OCI-LY1 (cell line): ENCODE results near the gene TBL1X.
A peak's percentile ranks its signal among the peaks of the same experiment; 100 is the strongest.
"Not testable (repeated sequence)": the region's sequence is repeated elsewhere in the genome, so short reads cannot be mapped to it uniquely, and the experiment has no call there.

ENCODE experiments used
- H2AFZ ChIP-seq: fragments of 200-600 bp; sonication (generic), shearing (Covaris generic); 2 replicates; pipeline ENCODE4 v1.6.0; 2014; ENCODE audit warnings: antibody characterized with exemption, mild to moderate bottlenecking, low read length
- H3F3A ChIP-seq: fragments of 200-600 bp; sonication (generic), shearing (Covaris generic); 2 replicates; pipeline ENCODE4 v1.6.0; 2014; ENCODE audit warnings: mild to moderate bottlenecking, antibody characterized with exemption, low read length, moderate library complexity; ENCODE audit not compliant: insufficient read depth
- H3K27ac ChIP-seq: fragments of 200-600 bp; sonication (generic); 2 replicates; pipeline ENCODE4 v1.5.1; 2014; ENCODE audit warnings: low read length, mixed run types, mild to moderate bottlenecking, low read depth; ENCODE audit not compliant: poor library complexity, severe bottlenecking
- H3K27me3 ChIP-seq: fragments of 200-600 bp; sonication (generic); 2 replicates; pipeline ENCODE4 v1.6.0; 2014; ENCODE audit warnings: antibody characterized with exemption, mild to moderate bottlenecking, low read length, moderate library complexity; ENCODE audit not compliant: insufficient read depth
- H3K36me3 ChIP-seq: fragments of 200-600 bp; sonication (generic); 2 replicates; pipeline ENCODE4 v1.6.1; 2014; ENCODE audit warnings: mild to moderate bottlenecking, antibody characterized with exemption, low read length, moderate library complexity, mixed read lengths; ENCODE audit not compliant: insufficient read depth
- H3K4me1 ChIP-seq: fragments of 200-600 bp; sonication (generic); 2 replicates; pipeline ENCODE4 v1.5.1; 2014; ENCODE audit warnings: mild to moderate bottlenecking, low read length, moderate library complexity; ENCODE audit not compliant: insufficient read depth, severe bottlenecking
- H3K4me2 ChIP-seq: fragments of 200-600 bp; sonication (generic), shearing (Covaris generic); 2 replicates; pipeline ENCODE4 v1.6.1; 2014; ENCODE audit warnings: low read length
- H3K4me3 ChIP-seq: fragments of 200-600 bp; sonication (generic); 2 replicates; pipeline ENCODE4 v1.5.1; 2014; ENCODE audit warnings: low read length, low read depth, mild to moderate bottlenecking, mixed read lengths; ENCODE audit not compliant: poor library complexity, severe bottlenecking
- H3K79me2 ChIP-seq: fragments of 200-600 bp; shearing (Covaris generic); 2 replicates; pipeline ENCODE4 v1.6.1; 2016; ENCODE audit warnings: mixed run types, low read length, mixed read lengths; ENCODE audit not compliant: insufficient read depth
- H3K9ac ChIP-seq: fragments of 200-600 bp; sonication (generic), shearing (Covaris generic); 2 replicates; pipeline ENCODE4 v1.6.1; 2014; ENCODE audit warnings: mild to moderate bottlenecking, low read length, mixed read lengths
- H3K9me2 ChIP-seq: fragments of 200-600 bp; sonication (generic), shearing (Covaris generic); 2 replicates; pipeline ENCODE4 v1.6.1; 2014; ENCODE audit warnings: low read depth, mild to moderate bottlenecking, low read length, mixed read lengths
- H3K9me3 ChIP-seq: fragments of 200-600 bp; shearing (Covaris generic); 2 replicates; pipeline ENCODE4 v1.6.1; 2014; ENCODE audit warnings: low read length, mixed read lengths
- H4K20me1 ChIP-seq: fragments of 200-600 bp; sonication (generic), shearing (Covaris generic); 2 replicates; pipeline ENCODE4 v1.6.0; 2016; ENCODE audit warnings: mild to moderate bottlenecking, low read length; ENCODE audit not compliant: insufficient read depth
- CTCF ChIP-seq: fragments of 200-600 bp; sonication (generic), shearing (Covaris generic); IDR thresholded peaks from 2 replicates; pipeline ENCODE4 v1.5.1; 2017; ENCODE audit warnings: mild to moderate bottlenecking, antibody characterized with exemption, low read length, moderate library complexity, mixed read lengths
- EZH2 ChIP-seq: fragments of 200-600 bp; sonication (generic), shearing (Covaris generic); IDR thresholded peaks from 2 replicates; pipeline ENCODE4 v1.8.0; 2017; ENCODE audit warnings: borderline replicate concordance, mixed run types, mild to moderate bottlenecking, antibody characterized with exemption, low read length, moderate library complexity, mixed read lengths

Gene TBL1X

DNA sequence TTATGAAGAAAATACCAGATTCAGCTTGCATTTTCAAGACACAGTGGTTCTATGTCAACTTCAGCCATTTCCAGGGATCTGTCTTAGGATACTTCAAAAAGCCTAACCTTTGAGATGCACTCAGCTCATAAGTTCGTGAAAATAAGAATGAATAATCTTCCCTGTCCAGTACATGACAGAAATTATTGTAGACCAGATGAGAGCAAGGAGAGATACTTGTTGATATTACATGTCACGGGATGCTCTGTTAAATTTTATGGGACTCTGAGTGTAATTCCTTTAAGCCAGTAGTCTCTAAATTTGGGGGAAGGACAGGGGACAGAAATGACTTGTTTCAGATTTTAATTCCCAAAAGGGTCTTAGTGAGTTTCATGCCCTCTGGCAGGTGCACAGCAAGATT, 8.8 kb downstream of the TBL1X start:
- H2AFZ ChIP-seq, result no peak overlapping the region
- no peaks in the 10 kb centered on the region for H4K20me1 ChIP-seq
- no peak overlapping the region for H3K9ac ChIP-seq
- H3K4me1 ChIP-seq, result peaks cover 24% of the 10 kb centered on the region
- peaks cover 45% of the 10 kb centered on the region for H3K36me3 ChIP-seq
- no peaks in the 10 kb centered on the region for H3K9me2 ChIP-seq
- H3K4me2 ChIP-seq, result no peak overlapping the region
- H3K79me2 ChIP-seq, result peaks cover 54% of the 10 kb centered on the region
- TF ChIP-seq EZH2 (no peak), CTCF (no peak)
- H3K27ac ChIP-seq, result no peak overlapping the region
- H3F3A ChIP-seq, result no peaks in the 10 kb centered on the region
- H3K27me3 ChIP-seq, result no peaks in the 10 kb centered on the region
- no peaks in the 10 kb centered on the region for H3K9me3 ChIP-seq
- H3K4me3 ChIP-seq, result no peak overlapping the region

- peaks cover 24% of the 10 kb centered on the region for H3K4me1 ChIP-seq
- H3F3A ChIP-seq, H3K4me2 ChIP-seq, H3K4me3 ChIP-seq, H3K27me3 ChIP-seq, H3K9me2 ChIP-seq, H4K20me1 ChIP-seq, H3K9ac ChIP-seq, H3K9me3 ChIP-seq, H2AFZ ChIP-seq: not testable (repeated sequence)
- peaks cover 47% of the 10 kb centered on the region for H3K79me2 ChIP-seq
- peak overlapping the region; percentile 30 for H3K27ac ChIP-seq
- peaks cover 50% of the 10 kb centered on the region for H3K36me3 ChIP-seq
Measured at GRCh38 chrX:9475417-9475816, 10.6 kb downstream of the TBL1X start.

DNA sequence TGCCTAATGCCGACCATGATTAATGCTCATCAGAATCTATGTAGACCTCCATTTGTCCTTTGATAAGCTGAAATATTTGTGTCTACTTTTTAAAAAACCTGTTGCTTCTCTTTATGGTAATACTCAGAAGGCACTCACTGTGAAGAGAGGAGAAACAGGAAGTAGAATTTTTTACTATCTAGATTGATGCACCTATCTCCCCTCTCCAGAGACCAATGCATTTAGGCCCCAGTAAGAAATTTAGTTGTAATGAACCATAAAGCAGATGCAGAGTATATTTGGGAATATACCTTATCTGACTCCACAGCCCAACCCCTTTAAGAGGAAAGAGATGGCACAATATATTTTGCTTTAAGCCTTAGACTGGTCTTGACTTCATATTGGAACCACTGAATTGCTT, 11.1 kb downstream of the TBL1X start:
- Histone ChIP-seq H3K79me2 (peaks cover 52% of the 10 kb centered on the region), H3K4me2 (no peak overlapping the region), H3K27ac (peak overlapping the region; percentile 30), H3K36me3 (peaks cover 51% of the 10 kb centered on the region), H3K9me3 (no peaks in the 10 kb centered on the region), H3K4me3 (no peak overlapping the region), H3K4me1 (peaks cover 24% of the 10 kb centered on the region), H3K9me2 (no peaks in the 10 kb centered on the region), H3K9ac (no peak overlapping the region), H2AFZ (no peak overlapping the region), H4K20me1 (no peaks in the 10 kb centered on the region), H3K27me3 (no peaks in the 10 kb centered on the region), H3F3A (no peaks in the 10 kb centered on the region)
- TF ChIP-seq EZH2, result no peak
- TF ChIP-seq CTCF, result no peak

DNA sequence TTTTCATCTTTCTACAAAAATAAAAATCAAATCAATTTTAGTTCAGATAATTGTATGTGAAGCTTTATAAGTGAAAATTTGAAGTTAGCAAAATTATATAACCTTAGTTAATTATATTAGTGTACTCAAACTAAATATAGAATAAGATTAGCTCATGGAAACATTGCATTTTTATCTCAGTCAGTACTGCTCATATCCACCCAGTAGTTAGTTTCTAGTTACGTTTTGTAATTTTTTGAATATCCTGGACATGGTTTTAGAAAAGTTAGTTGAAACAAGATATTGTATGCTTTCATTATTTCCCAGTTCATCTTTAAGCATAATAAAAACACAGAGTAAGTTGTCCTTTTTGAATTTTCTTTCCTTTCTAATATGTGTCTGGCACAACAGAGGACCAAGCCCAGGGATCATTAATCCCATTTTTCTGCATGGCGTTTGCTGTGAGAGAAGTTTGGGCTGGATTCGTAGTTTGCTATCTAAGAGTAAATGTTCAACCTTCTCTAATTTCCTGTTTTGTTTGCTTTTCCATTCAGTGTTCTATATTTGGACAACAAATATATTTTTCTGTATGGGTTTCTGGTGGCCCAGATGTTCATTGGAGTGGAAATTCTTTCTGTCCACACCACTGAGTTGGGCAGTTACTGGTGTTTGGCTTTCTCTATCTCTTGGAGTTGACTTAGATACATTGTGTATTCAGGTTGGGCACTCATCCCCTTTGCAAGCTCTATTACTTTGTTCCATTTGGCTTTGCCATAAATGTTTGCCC, 12.1 kb downstream of the TBL1X start:
- Histone ChIP-seq H3K4me1 (peaks cover 34% of the 10 kb centered on the region), H3K79me2 (peaks cover 54% of the 10 kb centered on the region), H4K20me1 (no peaks in the 10 kb centered on the region), H3K36me3 (peaks cover 53% of the 10 kb centered on the region), H2AFZ (no peak overlapping the region), H3F3A (no peaks in the 10 kb centered on the region), H3K4me2 (no peak overlapping the region), H3K4me3 (no peak overlapping the region), H3K27ac (no peak overlapping the region), H3K9me2 (no peaks in the 10 kb centered on the region), H3K9me3 (no peaks in the 10 kb centered on the region), H3K9ac (no peak overlapping the region), H3K27me3 (no peaks in the 10 kb centered on the region)
- TF ChIP-seq EZH2 (no peak), CTCF (no peak)
